Fibroblast of villous mesenchyme (primary cell): ENCODE results near the gene KCNQ5. TPM values are rescaled to one million over a fixed set of nuclear protein-coding genes. Genes with fewer than 3 reads are reported as not detected.

Experiments
- DNase-seq: peaks from one replicate; pipeline ENCODE4 v3.0.0-alpha.2; 2010; ENCODE audit warnings: low read depth
- H3K4me3 ChIP-seq: 2 replicates; pipeline ENCODE4 v1.5.1; 2011; ENCODE audit warnings: low read depth, mild to moderate bottlenecking, low read length
- total RNA-seq: library from RNA; depleted of rRNA; stranded (reverse); fragments of >200 nt; gene quantifications from 2 replicates; pipeline ENCODE4 v1.2.3, GENCODE V29; 2012
- TF ChIP-seq, protein P1 (sequence below): IDR thresholded peaks from 2 replicates; pipeline ENCODE4 v1.5.1; 2012; ENCODE audit warnings: low read depth, mild to moderate bottlenecking, low read length; ENCODE audit not compliant: insufficient read depth

Gene KCNQ5
- total RNA-seq, 1 donor = 0.86 TPM

DNA sequence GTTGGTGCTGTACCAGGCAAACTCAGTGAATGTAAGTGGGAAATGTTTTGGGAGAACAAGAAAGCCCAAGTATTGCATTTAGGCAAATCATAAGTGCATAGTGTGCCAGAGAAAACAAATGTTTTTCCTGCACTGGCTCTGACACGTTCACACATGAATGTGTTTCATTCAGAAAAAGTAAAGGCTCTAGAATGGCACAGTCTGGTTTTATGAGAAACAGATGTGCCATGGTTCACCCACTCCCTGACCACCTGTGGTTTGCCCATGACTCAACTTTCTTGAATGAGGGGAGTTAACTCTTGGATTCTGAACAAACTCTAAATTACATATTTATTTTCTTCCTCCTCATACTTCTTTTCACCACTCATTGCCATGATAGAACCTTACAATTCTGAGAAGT is 126.9 kb downstream of the KCNQ5 start:
- TF ChIP-seq, protein P1, sequence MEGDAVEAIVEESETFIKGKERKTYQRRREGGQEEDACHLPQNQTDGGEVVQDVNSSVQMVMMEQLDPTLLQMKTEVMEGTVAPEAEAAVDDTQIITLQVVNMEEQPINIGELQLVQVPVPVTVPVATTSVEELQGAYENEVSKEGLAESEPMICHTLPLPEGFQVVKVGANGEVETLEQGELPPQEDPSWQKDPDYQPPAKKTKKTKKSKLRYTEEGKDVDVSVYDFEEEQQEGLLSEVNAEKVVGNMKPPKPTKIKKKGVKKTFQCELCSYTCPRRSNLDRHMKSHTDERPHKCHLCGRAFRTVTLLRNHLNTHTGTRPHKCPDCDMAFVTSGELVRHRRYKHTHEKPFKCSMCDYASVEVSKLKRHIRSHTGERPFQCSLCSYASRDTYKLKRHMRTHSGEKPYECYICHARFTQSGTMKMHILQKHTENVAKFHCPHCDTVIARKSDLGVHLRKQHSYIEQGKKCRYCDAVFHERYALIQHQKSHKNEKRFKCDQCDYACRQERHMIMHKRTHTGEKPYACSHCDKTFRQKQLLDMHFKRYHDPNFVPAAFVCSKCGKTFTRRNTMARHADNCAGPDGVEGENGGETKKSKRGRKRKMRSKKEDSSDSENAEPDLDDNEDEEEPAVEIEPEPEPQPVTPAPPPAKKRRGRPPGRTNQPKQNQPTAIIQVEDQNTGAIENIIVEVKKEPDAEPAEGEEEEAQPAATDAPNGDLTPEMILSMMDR = no peak
- peak; percentile 57 for DNase-seq
- H3K4me3 ChIP-seq = no peak overlapping the region

DNA sequence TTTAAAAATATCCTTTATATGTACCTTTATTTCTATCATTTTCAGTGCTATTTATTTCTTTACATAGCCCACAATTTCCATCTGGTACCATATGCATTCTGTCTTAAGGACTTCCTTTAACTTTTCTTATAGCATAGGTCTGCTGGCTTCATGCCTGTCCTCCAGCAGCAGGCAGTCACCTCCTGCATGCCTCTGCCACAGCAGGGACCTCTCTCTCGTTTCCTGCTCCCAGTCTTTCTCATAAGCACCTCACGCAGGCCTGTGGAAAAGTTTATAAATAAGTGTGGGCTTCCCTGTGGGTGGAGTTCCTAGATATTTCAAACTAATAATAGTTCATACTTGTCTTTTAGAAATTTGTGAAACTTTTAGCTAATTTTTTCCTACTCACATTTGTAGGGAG is 133.9 kb downstream of the KCNQ5 start:
- TF ChIP-seq, protein P1 = no peak
- H3K4me3 ChIP-seq = no peak overlapping the region
- no peak for DNase-seq

DNA sequence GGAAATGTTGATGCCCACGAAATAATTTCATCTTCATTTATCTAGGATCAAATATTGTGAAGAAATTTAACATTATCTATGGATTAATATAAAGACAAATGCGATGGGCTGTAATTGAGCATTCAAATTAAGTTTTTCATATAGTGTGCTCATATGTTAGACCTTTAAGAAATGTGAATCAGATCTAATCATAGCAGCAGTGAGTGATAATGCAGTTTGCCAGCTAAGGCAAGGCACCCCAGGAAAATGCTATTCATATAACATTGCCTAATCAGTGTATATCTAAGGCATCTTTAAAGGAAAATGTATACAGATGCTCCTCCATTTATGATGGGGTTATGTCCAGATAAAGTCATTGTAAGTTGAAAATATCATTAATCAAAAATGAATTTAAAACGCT is 135.2 kb downstream of the KCNQ5 start:
- no peak overlapping the region for H3K4me3 ChIP-seq
- TF ChIP-seq, protein P1 = no peak
- no peak for DNase-seq

DNA sequence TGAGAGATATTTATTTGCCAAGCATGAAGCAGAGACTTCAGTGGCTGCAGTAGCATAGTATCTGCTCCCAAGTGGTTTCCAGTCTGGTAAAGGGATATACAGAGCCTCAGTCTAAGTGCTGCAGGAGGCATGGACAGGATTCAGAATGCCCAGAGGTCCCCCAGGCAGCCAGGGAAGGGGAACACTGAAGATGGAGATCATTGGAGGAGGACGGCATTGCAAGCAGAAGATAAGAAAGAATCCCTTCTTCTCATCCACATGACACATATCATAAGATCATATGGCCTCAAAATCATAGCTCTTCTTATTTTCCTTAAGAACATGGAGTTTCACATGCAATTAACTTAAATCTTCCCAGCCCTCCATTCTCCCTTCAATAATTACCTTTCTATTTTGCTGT is 136.1 kb downstream of the KCNQ5 start:
- DNase-seq = no peak
- TF ChIP-seq, protein P1 = no peak
- no peak overlapping the region for H3K4me3 ChIP-seq

DNA sequence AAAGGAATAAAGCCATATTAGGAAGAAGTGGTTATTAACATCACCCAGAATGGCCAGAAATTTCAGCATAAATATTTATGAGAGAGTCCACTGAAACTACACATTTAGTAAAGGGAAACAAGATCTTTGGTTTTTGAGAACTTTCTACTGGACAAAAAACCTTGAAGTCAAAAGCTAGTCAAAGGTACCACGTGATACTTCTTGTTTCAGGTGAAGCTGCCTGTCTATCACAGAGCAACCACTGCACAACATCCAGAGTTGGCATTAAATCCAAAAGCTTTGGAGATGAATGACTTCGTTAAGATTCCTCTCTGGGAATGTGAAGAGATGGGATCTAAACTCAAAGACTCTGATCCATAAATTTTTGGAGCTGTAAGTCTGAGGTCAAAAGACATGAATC is 137.0 kb downstream of the KCNQ5 start:
- TF ChIP-seq, protein P1 = no peak
- no peak overlapping the region for H3K4me3 ChIP-seq
- DNase-seq = no peak

DNA sequence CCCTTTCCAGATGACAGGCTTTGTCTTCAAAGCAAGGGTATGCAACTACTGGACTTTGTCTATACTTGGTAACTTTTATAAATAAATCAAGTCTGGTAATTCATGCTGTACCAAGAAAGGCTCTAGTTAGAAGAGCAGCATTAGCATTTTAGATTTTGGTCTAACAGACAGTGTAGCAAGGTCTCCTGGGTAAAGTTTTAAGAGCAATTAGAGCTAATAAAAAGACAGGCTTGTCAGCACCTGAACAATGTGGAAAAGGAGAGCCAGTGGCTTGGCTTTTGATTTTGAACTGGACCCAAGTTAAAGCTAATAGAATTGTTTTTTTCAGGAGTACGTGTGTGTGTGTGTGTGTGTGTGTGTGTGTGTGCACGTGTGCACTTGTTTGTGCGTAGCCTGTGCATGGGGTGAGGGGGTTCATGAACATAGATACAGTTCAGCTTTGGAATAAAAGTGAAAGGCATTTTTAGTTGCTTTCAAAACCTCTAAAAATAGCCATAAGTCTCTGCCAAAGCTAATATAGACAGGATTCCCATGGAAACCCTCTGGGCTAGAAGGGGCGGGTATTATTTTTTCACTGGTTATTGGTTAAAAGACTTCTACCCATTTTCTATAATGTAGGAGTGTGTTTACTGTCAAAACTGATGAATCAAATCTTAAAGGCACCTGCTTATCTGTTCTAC is 138.4 kb downstream of the KCNQ5 start:
- TF ChIP-seq, protein P1 = no peak
- H3K4me3 ChIP-seq = no peak overlapping the region
- DNase-seq = no peak

DNA sequence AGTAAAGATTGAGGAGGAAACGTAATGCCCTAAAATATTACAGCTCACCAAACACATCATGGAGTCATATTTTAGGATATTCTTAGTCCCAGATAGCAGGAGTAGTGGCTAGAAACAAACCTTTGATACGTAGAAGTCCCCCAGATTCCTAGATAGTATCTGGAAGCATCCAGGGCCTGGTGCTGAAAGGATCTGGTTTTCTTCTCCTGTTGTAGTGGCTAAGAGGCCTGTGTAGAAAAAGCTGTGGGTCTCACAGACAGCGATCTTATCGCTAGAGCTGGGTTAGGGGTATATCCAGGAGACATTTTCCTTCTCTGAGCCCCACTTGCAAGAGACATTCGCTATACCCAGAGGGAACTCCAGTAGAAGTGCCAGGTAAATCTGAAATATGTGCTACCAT is 139.9 kb downstream of the KCNQ5 start:
- TF ChIP-seq, protein P1 = no peak
- DNase-seq = peak; percentile 35
- H3K4me3 ChIP-seq = no peak overlapping the region
